Ascending aorta (tissue), 2 donors: ENCODE measurements around the gene NGFR. TPM values are rescaled to one million over a fixed set of nuclear protein-coding genes. Genes with fewer than 3 reads are reported as not detected.

Experiments
- DNase-seq, 2 donors: peaks; one replicate each; pipeline ENCODE4 v3.0.0-alpha.2; 2019; ENCODE audit warnings: low spot score in 2 of 2
- H3K27ac ChIP-seq, 2 donors: fragments of 200-600 bp; sonication (generic); one replicate each; pipeline ENCODE4 v1.5.1; 2016 to 2017; ENCODE audit warnings: mild to moderate bottlenecking in 1 of 2
- H3K27me3 ChIP-seq: fragments of 200-600 bp; sonication (generic); one replicate; pipeline ENCODE4 v1.5.1; 2017
- H3K36me3 ChIP-seq, 2 donors: fragments of 200-600 bp; sonication (generic); one replicate each; pipeline ENCODE4 v1.5.1; 2016
- H3K4me1 ChIP-seq, 2 donors: fragments of 200-600 bp; sonication (generic); one replicate each; pipeline ENCODE4 v1.5.1; 2016 to 2017; ENCODE audit warnings: mild to moderate bottlenecking in 1 of 2
- H3K4me3 ChIP-seq, 2 donors: fragments of 200-600 bp; sonication (generic); one replicate each; pipeline ENCODE4 v1.5.1; 2016 to 2017; ENCODE audit warnings: mild to moderate bottlenecking in 1 of 2
- H3K9me3 ChIP-seq, 2 donors: fragments of 200-600 bp; sonication (generic); one replicate each; pipeline ENCODE4 v1.5.1; 2016
- intact Hi-C: fragments of 100-400 bp; cut with DNase I; formaldehyde crosslinking; loops from one replicate; pipeline ENCODE4 v1.15.1; 2023
- total RNA-seq: library from RNA; depleted of rRNA; stranded (reverse); fragments of >200 nt; gene quantifications from one replicate; pipeline ENCODE4 v1.1.0, GENCODE V29; 2016
- TF ChIP-seq, protein P1 (sequence below), 3 experiments: fragments of 200-600 bp in 2 of 3; fragments of 450-650 bp in 1 of 3; sonication (generic) in 2 of 3; IDR thresholded peaks; one replicate each; pipeline ENCODE4 v1.5.1; 2016 to 2019; ENCODE audit warnings: antibody characterized with exemption in 3 of 3, mild to moderate bottlenecking in 1 of 3, moderate library complexity in 1 of 3

Gene NGFR
- total RNA-seq, 1 donor from 2014 or later = 53.0 TPM

DNA sequence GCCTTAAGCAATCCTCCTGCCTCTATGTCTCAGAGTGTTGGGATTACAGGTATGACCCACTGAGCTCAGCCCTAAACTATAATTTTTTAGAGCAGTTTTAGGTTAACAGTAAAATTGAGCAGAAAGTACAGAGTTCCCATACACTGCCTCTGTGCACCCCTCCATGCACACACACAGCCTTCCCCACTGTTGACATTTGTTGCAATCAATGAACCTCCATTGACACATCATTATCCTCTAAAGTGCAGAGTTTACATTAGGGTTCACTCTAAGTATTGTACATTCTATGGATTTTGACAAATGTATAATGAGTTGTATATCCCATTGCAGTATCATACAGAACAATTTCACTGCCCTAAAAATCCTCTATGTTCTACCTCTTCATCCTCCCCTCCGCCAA, 35.0 kb downstream of the NGFR start:
- Histone ChIP-seq H3K9me3 (no peaks in the 10 kb centered on the region), H3K4me1 (no peaks in the 10 kb centered on the region)

DNA sequence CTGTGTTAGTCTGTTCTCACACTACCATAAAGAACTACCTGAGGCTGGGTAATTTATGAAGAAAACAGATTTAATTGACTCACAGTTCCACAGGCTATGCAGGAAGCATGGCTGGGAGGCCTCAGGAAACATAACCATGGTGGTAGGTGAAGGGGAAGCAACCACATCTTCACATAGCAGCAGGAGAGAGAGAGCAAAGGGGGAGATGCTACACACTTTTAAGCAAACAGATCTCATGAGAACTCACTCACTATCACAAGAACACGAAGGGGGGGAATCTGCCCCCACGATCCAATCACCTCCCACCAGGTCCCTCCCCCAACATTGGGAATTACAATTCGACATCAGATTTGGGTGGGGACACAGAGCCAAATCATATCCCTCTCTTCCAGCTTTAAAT, 48.8 kb downstream of the NGFR start:
- Histone ChIP-seq H3K4me1 (no peaks in the 10 kb centered on the region), H3K27me3 (no peaks in the 10 kb centered on the region), H3K9me3 (no peaks in the 10 kb centered on the region), H3K4me3 (no peak overlapping the region), H3K36me3 (no peaks in the 10 kb centered on the region), H3K27ac (no peak overlapping the region)
- TF ChIP-seq, protein P1, sequence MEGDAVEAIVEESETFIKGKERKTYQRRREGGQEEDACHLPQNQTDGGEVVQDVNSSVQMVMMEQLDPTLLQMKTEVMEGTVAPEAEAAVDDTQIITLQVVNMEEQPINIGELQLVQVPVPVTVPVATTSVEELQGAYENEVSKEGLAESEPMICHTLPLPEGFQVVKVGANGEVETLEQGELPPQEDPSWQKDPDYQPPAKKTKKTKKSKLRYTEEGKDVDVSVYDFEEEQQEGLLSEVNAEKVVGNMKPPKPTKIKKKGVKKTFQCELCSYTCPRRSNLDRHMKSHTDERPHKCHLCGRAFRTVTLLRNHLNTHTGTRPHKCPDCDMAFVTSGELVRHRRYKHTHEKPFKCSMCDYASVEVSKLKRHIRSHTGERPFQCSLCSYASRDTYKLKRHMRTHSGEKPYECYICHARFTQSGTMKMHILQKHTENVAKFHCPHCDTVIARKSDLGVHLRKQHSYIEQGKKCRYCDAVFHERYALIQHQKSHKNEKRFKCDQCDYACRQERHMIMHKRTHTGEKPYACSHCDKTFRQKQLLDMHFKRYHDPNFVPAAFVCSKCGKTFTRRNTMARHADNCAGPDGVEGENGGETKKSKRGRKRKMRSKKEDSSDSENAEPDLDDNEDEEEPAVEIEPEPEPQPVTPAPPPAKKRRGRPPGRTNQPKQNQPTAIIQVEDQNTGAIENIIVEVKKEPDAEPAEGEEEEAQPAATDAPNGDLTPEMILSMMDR (IDR thresholded peaks at IDR 0.05) = no peak
- DNase-seq = no peak
- intact Hi-C loops = no loop called here

More for the DNA sequence above, 35.0 kb downstream of the NGFR start:
- DNase-seq = no peak
- H3K27me3 ChIP-seq = no peaks in the 10 kb centered on the region
- intact Hi-C loops = no loop called here
- H3K4me3 ChIP-seq = no peak overlapping the region
- TF ChIP-seq, protein P1 (IDR thresholded peaks at IDR 0.05) = no peak
- no peaks in the 10 kb centered on the region for H3K36me3 ChIP-seq
- H3K27ac ChIP-seq = no peak overlapping the region

DNA sequence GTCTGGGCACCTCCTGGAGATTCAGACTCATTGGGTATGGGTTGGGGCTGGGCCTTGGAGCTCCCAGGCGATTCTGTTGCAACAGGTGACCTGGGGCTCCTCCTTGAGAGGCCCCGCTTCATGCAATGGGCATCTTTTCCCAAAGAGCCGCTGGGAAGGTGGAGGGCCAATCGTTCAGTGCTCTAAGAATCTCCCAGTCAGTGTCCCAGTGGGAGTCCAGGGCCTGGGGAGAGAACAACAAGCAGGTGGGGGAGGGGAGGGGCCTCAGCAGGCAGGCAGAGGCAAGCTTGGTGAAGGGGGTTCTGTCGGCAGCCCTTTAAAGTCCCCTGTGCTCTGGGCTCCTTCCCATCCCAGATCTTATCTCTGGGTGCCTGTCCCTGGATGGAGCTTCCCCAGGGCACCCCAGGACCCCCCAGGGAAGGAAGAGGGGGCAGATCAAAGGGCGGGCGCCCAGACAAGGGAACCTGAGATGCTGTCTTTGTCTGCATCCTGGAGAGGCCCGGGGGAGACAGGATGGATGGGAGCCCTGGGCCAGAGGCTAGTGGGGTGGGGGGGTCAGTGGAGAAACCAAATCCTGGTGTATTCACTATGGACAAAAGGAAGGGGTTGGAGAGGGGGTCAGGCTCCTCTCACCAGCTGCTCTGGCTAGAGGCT, 50.0 kb downstream of the NGFR start:
- intact Hi-C loops = no loop called here
- no peak for DNase-seq
- H3K36me3 ChIP-seq = no peaks in the 10 kb centered on the region
- no peaks in the 10 kb centered on the region for H3K9me3 ChIP-seq
- TF ChIP-seq, protein P1 (IDR thresholded peaks at IDR 0.05) = no peak
- H3K27me3 ChIP-seq = no peaks in the 10 kb centered on the region
- H3K4me1 ChIP-seq = no peaks in the 10 kb centered on the region
- H3K27ac ChIP-seq = no peak overlapping the region
- no peak overlapping the region for H3K4me3 ChIP-seq

DNA sequence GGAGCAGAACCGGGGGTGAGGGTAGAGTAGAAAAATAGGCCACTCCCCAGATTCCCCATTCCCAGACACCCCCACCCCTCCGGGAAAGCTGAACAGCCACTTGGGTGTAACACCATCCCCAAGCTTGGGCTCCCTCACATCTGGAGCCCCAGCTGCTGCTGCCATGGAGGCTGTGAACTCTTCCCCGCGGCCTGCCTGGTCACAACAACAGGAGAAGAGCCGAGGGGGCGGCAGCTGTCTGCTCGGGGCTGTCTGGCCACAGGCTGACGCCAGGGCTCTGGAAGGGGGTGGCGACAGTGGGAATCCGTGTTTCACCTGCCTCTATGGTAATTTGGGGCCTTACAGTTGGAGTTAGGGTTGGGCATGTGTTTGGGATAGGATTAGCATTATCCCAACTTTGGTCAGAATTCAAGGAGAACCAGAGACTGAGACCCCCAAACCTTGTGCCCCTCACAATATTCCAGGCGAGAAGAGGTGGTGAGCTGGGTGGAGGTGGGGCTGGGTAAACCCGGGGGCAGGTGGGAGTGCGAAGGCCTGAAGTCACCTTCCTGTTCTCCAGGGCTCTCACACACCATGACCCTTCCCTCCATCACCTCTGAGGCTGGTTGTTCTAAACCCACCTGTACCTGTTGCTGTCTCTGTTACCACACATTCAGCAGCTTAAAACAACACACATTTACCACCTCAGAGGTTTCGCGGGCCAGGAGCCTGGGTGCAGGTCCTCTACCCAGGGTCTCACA, 50.9 kb downstream of the NGFR start:
- H3K4me3 ChIP-seq = no peak overlapping the region
- TF ChIP-seq, protein P1 (IDR thresholded peaks at IDR 0.05) = no peak
- no peaks in the 10 kb centered on the region for H3K4me1 ChIP-seq
- H3K36me3 ChIP-seq = no peaks in the 10 kb centered on the region
- DNase-seq = no peak
- intact Hi-C loops = no loop called here
- no peaks in the 10 kb centered on the region for H3K27me3 ChIP-seq
- no peak overlapping the region for H3K27ac ChIP-seq
- H3K9me3 ChIP-seq = no peaks in the 10 kb centered on the region

DNA sequence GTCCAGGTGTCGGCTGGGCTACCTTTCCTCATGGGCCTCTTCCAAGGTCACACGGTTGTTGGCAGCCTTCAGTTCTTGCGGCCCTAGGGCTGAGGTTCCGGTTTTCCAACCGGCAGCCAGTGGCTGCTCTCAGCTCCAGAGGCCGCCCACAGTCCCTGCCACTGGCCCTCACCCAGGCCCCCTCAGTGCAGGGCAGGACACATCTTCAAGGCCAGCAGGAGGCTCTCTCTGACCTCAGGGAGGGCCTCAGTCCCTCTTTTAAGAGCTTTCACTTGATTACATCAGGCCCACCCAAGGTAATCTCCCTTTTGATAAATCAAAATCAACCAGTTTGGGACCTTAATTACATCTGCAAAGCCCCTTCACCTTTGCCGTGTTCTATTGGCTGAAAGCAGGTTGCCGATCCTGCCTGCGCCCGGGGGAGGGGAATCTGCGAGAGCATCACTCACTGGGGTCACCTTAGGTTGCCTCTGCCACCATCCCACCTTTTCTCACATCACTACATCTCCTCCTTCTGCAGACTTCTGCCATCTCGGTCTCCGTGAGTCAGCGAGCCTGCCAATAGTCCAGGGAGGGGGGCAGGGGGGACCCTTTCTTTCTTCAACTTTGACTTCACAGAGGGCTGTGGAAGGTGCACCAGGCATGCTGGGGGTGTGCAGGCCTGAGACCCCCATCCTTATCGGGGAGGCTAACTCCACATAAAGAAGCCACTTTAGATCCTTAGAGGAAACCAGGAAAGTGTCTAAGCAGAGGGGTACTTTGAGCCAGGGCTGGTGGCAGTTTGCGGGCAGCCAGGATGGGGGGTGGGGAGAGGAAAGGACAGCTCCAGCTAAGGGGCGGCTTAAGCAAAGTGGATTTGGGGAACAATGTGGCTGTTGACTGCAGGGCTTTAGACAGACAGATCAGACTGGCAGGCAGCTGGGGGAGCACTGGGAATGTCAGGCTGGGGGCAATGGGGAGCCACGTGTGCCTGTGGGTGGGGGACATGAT, 51.7 kb downstream of the NGFR start:
- Histone ChIP-seq H3K4me3 (no peak overlapping the region), H3K9me3 (no peaks in the 10 kb centered on the region), H3K4me1 (no peaks in the 10 kb centered on the region), H3K27ac (no peak overlapping the region), H3K36me3 (no peaks in the 10 kb centered on the region), H3K27me3 (no peaks in the 10 kb centered on the region)
- TF ChIP-seq, protein P1 (IDR thresholded peaks at IDR 0.05) = no peak
- intact Hi-C loops = no loop called here
- DNase-seq = no peak
